RCC 7860 (cell line): ENCODE results near the gene ENPP4.
A peak's percentile ranks its signal among the peaks of the same experiment; 100 is the strongest.

Experiments
- DNase-seq: peaks from one replicate; pipeline ENCODE4 v3.0.0-alpha.2; 2015; ENCODE audit warnings: low spot score
- FAIRE-seq: peaks from 2 replicates; lab custom pipeline; 2012; peaks lifted over from hg19 to GRCh38; lab: Jason Lieb, UNC

ENPP4 gene

DNA sequence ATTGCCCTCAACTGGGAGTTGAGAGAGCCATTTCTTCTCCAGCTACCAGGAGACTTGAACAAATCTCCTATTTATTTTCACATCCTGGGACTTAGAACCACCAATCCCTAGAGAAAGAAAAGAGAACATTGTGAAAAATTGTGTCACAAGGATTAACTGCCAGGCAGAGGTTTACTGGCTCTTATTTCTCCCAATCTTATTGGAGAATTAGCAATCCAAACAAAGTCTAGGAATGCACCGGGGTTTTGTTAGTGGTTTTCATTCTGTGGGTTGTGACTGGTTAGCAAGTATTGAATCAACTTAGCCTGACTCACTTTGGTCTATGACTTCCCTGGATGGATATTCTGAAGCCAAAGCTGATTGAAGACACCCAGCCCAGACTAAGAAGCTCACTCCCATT is 62.2 kb downstream of the ENPP4 start:
- DNase-seq (peak; percentile 26), FAIRE-seq (no peak)
